K562 (cell line): ENCODE measurements around the gene PHB1. TPM values are rescaled to one million over a fixed set of nuclear protein-coding genes. Genes with fewer than 3 reads are reported as not detected.
"Not testable (repeated sequence)": the region's sequence is repeated elsewhere in the genome, so short reads cannot be mapped to it uniquely, and the experiment has no call there.

Experiments
- ATAC-seq: fragments of 200-7000 bp; cut with Tn5 transposase; 3 replicates; pipeline ENCODE4 v1.9.1; 2020; ENCODE audit warnings: moderate library complexity
- BruUV-seq: library from RNA; stranded (reverse); fragments of 400-500 nt; replicated peaks from 2 replicates; lab custom pipeline; 2021; lab: Mats Ljungman, UMichigan
- CTCF ChIA-PET: fragments of 300-600 bp; formaldehyde crosslinking; extraction: SDS; loops from one replicate; lab custom pipeline; 2021; ENCODE audit warnings: low intra/inter-chr PET ratio; lab: Yijun Ruan, JAX
- POLR2A ChIA-PET: fragments of 300-600, 350-650 bp; sonication (Branson Sonifier 250); formaldehyde crosslinking; extraction: SDS; loops from one replicate; lab custom pipeline; 2021; ENCODE audit warnings: antibody characterized with exemption, inconsistent platforms; lab: Yijun Ruan, JAX
- DNase-seq, 4 experiments: peaks; one replicate each; pipeline versions ENCODE4 v3.0.0 to v3.0.0-alpha.2; 2011 to 2018; ENCODE audit warnings: low spot score in 3 of 4, mixed read lengths in 3 of 4; ENCODE audit errors: extremely low read depth in 1 of 4
- FAIRE-seq: peaks from 2 replicates; lab custom pipeline; 2011; peaks lifted over from hg19 to GRCh38; lab: Jason Lieb, UNC
- H2AFZ ChIP-seq: 2 replicates; pipeline ENCODE4 v1.6.0; 2011; ENCODE audit warnings: low read depth, low read length, control low read depth, inconsistent platforms
- H3K27ac ChIP-seq: fragments of 200-600 bp; 3 replicates; pipeline ENCODE4 v1.8.0; 2011; ENCODE audit warnings: low read depth, mild to moderate bottlenecking, control low read depth, inconsistent platforms, low read length, moderate library complexity, mixed read lengths; ENCODE audit errors: extremely low read depth
- H3K27me3 ChIP-seq, 2 experiments: fragments of 300-600 bp in 1 of 2; 2 replicates in 1 of 2; 3 replicates in 1 of 2; pipeline versions ENCODE4 v1.6.0 to v1.8.0; 2011; ENCODE audit warnings: inconsistent platforms in 2 of 2, low read length in 2 of 2, mild to moderate bottlenecking in 1 of 2, mixed read lengths in 1 of 2, moderate library complexity in 1 of 2; ENCODE audit not compliant: control insufficient read depth in 2 of 2, insufficient read depth in 2 of 2
- H3K36me3 ChIP-seq: fragments of 300-600 bp; 3 replicates; pipeline ENCODE4 v1.8.0; 2011; ENCODE audit warnings: mild to moderate bottlenecking, low read length, inconsistent platforms; ENCODE audit not compliant: control insufficient read depth, insufficient read depth
- H3K4me1 ChIP-seq, 2 experiments: fragments of 200-600 bp in 1 of 2; replicated peaks in 1 of 2; 2 replicates in 1 of 2; 3 replicates in 1 of 2; pipeline versions ENCODE4 v1.5.1 to v1.8.0; 2011; ENCODE audit warnings: inconsistent platforms in 2 of 2, low read length in 2 of 2, mild to moderate bottlenecking in 1 of 2, mixed read lengths in 1 of 2, moderate library complexity in 1 of 2; ENCODE audit not compliant: control insufficient read depth in 2 of 2, insufficient read depth in 2 of 2
- H3K4me2 ChIP-seq: 2 replicates; pipeline ENCODE4 v1.6.1; 2011; ENCODE audit warnings: low read length, control low read depth, inconsistent platforms, mixed read lengths; ENCODE audit not compliant: insufficient read depth
- H3K4me3 ChIP-seq: fragments of 200-600 bp; sonication (generic), shearing (Covaris generic); 2 replicates; pipeline ENCODE4 v1.5.1; 2016; ENCODE audit warnings: control low read depth, inconsistent platforms
- H3K79me2 ChIP-seq: fragments of 200-600 bp; 3 replicates; pipeline ENCODE4 v1.8.0; 2011; ENCODE audit warnings: low read length, inconsistent platforms; ENCODE audit not compliant: control insufficient read depth, insufficient read depth
- H3K9ac ChIP-seq, 2 experiments: 2 replicates each; pipeline versions ENCODE4 v1.6.0 to v1.6.1; 2011; ENCODE audit warnings: low read depth in 2 of 2, low read length in 2 of 2, control low read depth in 1 of 2, inconsistent platforms in 1 of 2, mild to moderate bottlenecking in 1 of 2, mixed read lengths in 1 of 2; ENCODE audit not compliant: insufficient read depth in 1 of 2
- H3K9me1 ChIP-seq: one replicate; pipeline ENCODE4 v1.6.0; 2011; ENCODE audit warnings: inconsistent platforms, mild to moderate bottlenecking, low read length, moderate library complexity; ENCODE audit not compliant: control insufficient read depth, insufficient read depth
- H3K9me3 ChIP-seq: replicated peaks from 2 replicates; pipeline ENCODE4 v1.5.1; 2011; ENCODE audit warnings: low read depth, low read length, inconsistent platforms; ENCODE audit not compliant: control insufficient read depth, insufficient read depth
- H4K20me1 ChIP-seq: replicated peaks from 2 replicates; pipeline ENCODE4 v1.6.1; 2011; ENCODE audit warnings: low read length, inconsistent platforms, mixed read lengths; ENCODE audit not compliant: control insufficient read depth, insufficient read depth
- NFIC ChIP-seq: fragments of 450-650 bp; IDR thresholded peaks from 2 replicates; pipeline ENCODE4 v1.6.1; 2017; ENCODE audit warnings: mild to moderate bottlenecking, inconsistent platforms
- TAL1 ChIP-seq: fragments of 450-650 bp; IDR thresholded peaks from 2 replicates; pipeline ENCODE4 v1.6.1; 2016; ENCODE audit warnings: mild to moderate bottlenecking
- WGBS: fragments of 100-300 bp; shearing (Covaris generic); methylation state at CpG from one replicate; pipeline ENCODE4 v1.1.6; 2016; ENCODE audit warnings: low coverage, mixed read lengths; ENCODE audit not compliant: insufficient coverage; ENCODE audit errors: missing lambda C conversion rate; 5-methylcytosine and 5-hydroxymethylcytosine counted together
- in situ Hi-C: fragments of 300-500 bp; cut with MboI; formaldehyde crosslinking; loops from 4 replicates; pipeline ENCODE4 v1.15.0; 2018; ENCODE audit warnings: inconsistent platforms, mixed read lengths
- intact Hi-C: fragments of 100-400 bp; cut with micrococcal nuclease; formaldehyde crosslinking; loops from 2 replicates; pipeline ENCODE4 v1.14.2; 2022
- polyA plus RNA-seq, 8 experiments: library from polyadenylated mRNA; depleted of rRNA in 4 of 8; stranded (reverse) in 5 of 8; unstranded in 3 of 8; fragments of >200 nt; fragmentation: Nextera tagmentation in 2 of 8; fragmentation: Illumina TruSeq in 1 of 8; extraction: Ambion mirVana in 2 of 8; extraction: Trizol in 1 of 8; gene quantifications; 2 replicates each; pipeline versions ENCODE4 v1.2.1 to v1.2.3, GENCODE V29; 2011 to 2014; ENCODE audit warnings: inconsistent platforms in 1 of 8, missing spikeins in 1 of 8
- total RNA-seq, 7 experiments: library from RNA; depleted of rRNA in 6 of 7; stranded (reverse); fragments of >200 nt in 6 of 7; fragmentation: Illumina TruSeq in 2 of 7; extraction: Trizol in 2 of 7; gene quantifications; 2 replicates each; pipeline versions ENCODE4 v1.2.1 to v1.2.3, GENCODE V29; 2011 to 2021; ENCODE audit warnings: low replicate concordance in 1 of 7
- TF ChIP-seq, protein P1 (sequence below), 2 experiments: fragments of 450-650 bp in 1 of 2; sonication (generic) in 1 of 2; formaldehyde crosslinking in 1 of 2; IDR thresholded peaks; 2 replicates each; pipeline versions ENCODE4 v1.7.1 to v1.9.0; 2016 to 2022; ENCODE audit warnings: inconsistent platforms in 1 of 2, mild to moderate bottlenecking in 1 of 2, missing genetic modification reagents in 1 of 2

The PHB1 gene
- total and polyA plus RNA-seq, 9 of the 15 experiments (the other 6 are each of a cell fraction or from before 2014, with no cell fraction given), result 191 to 818 (median 349) TPM

GRCh38 chr17:49419761-49420160 is 5.1 kb upstream of the PHB1 start:
- FAIRE-seq, H3K36me3 ChIP-seq, H3K27me3 ChIP-seq, H3K9ac ChIP-seq, in situ Hi-C loops, H3K4me1 ChIP-seq, POLR2A ChIA-PET, ATAC-seq, H3K4me3 ChIP-seq, H2AFZ ChIP-seq, H3K9me3 ChIP-seq, H3K9me1 ChIP-seq, H3K79me2 ChIP-seq, H3K27ac ChIP-seq, H3K4me2 ChIP-seq, CTCF ChIA-PET, BruUV-seq, H4K20me1 ChIP-seq, DNase-seq: not testable (repeated sequence)
- 77% methylated on average over 17 of the region's 23 CpGs for WGBS
- intact Hi-C loops, result loop anchor here (10.0 kb wide), 1 partner anchor 275 kb away; no protein-coding TSS in a partner anchor

- CTCF ChIA-PET, H3K9me1 ChIP-seq, H2AFZ ChIP-seq, H3K9ac ChIP-seq, POLR2A ChIA-PET, H3K9me3 ChIP-seq, H3K4me2 ChIP-seq, in situ Hi-C loops, H3K4me1 ChIP-seq, H3K27me3 ChIP-seq, ATAC-seq, H3K4me3 ChIP-seq, FAIRE-seq, H4K20me1 ChIP-seq, H3K27ac ChIP-seq, BruUV-seq, H3K36me3 ChIP-seq: not testable (repeated sequence)
- intact Hi-C loops, result loop anchor here (10.0 kb wide), 1 partner anchor 276 kb away; no protein-coding TSS in a partner anchor
- WGBS, result 63% methylated on average over 20 of the region's 32 CpGs
- DNase-seq, result peak in 1 of 4 experiments; percentile 23
- H3K79me2 ChIP-seq, result peaks cover 10% of the 10 kb centered on the region
- peak; percentile 74 for TF ChIP-seq TAL1
- TF ChIP-seq, protein P1, sequence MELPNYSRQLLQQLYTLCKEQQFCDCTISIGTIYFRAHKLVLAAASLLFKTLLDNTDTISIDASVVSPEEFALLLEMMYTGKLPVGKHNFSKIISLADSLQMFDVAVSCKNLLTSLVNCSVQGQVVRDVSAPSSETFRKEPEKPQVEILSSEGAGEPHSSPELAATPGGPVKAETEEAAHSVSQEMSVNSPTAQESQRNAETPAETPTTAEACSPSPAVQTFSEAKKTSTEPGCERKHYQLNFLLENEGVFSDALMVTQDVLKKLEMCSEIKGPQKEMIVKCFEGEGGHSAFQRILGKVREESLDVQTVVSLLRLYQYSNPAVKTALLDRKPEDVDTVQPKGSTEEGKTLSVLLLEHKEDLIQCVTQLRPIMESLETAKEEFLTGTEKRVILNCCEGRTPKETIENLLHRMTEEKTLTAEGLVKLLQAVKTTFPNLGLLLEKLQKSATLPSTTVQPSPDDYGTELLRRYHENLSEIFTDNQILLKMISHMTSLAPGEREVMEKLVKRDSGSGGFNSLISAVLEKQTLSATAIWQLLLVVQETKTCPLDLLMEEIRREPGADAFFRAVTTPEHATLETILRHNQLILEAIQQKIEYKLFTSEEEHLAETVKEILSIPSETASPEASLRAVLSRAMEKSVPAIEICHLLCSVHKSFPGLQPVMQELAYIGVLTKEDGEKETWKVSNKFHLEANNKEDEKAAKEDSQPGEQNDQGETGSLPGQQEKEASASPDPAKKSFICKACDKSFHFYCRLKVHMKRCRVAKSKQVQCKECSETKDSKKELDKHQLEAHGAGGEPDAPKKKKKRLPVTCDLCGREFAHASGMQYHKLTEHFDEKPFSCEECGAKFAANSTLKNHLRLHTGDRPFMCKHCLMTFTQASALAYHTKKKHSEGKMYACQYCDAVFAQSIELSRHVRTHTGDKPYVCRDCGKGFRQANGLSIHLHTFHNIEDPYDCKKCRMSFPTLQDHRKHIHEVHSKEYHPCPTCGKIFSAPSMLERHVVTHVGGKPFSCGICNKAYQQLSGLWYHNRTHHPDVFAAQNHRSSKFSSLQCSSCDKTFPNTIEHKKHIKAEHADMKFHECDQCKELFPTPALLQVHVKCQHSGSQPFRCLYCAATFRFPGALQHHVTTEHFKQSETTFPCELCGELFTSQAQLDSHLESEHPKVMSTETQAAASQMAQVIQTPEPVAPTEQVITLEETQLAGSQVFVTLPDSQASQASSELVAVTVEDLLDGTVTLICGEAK (IDR thresholded peaks at IDR 0.05), result not testable (repeated sequence)
- TF ChIP-seq, protein P1 (CRISPR knock-in tag; IDR thresholded peaks at IDR 0.05), result peak; percentile 71
- TF ChIP-seq NFIC, result peak; percentile 33
These were observed 4.4 kb upstream of the PHB1 start for GRCh38 chr17:49418754-49419740.
